Rectal smooth muscle tissue (tissue), 1 donor: ENCODE results near the gene KCNE4.

Source experiments
- H3K27ac ChIP-seq: one replicate; pipeline ENCODE4 v1.7.0; 2013; ENCODE audit warnings: low read depth, low read length, inconsistent platforms
- H3K27me3 ChIP-seq: one replicate; pipeline ENCODE4 v1.7.0; 2013; ENCODE audit warnings: low read length; ENCODE audit not compliant: control insufficient read depth, insufficient read depth
- H3K36me3 ChIP-seq: one replicate; pipeline ENCODE4 v1.7.0; 2013; ENCODE audit warnings: low read length; ENCODE audit not compliant: control insufficient read depth, insufficient read depth
- H3K4me1 ChIP-seq: one replicate; pipeline ENCODE4 v1.7.0; 2013; ENCODE audit warnings: low read length; ENCODE audit not compliant: control insufficient read depth, insufficient read depth
- H3K4me3 ChIP-seq: one replicate; pipeline ENCODE4 v1.7.0; 2013; ENCODE audit warnings: low read length
- H3K9ac ChIP-seq: one replicate; pipeline ENCODE4 v1.7.0; 2013; ENCODE audit warnings: low read length

The KCNE4 gene

GRCh38 chr2:223101340-223102039, 49.5 kb downstream of the KCNE4 start:
- no peak overlapping the region for H3K9ac ChIP-seq

GRCh38 chr2:223102040-223102400, 50.0 kb downstream of the KCNE4 start:
- no peak overlapping the region for H3K27ac ChIP-seq
- H3K36me3 ChIP-seq = no peaks in the 10 kb centered on the region
- no peaks in the 10 kb centered on the region for H3K27me3 ChIP-seq
- H3K9ac ChIP-seq = no peak overlapping the region
- H3K4me3 ChIP-seq = no peak overlapping the region
- H3K4me1 ChIP-seq = peaks cover 24% of the 10 kb centered on the region

More at GRCh38 chr2:223101340-223102039, 49.5 kb downstream of the KCNE4 start:
- Histone ChIP-seq H3K27ac (no peak overlapping the region), H3K27me3 (no peaks in the 10 kb centered on the region), H3K4me1 (peaks cover 24% of the 10 kb centered on the region), H3K4me3 (no peak overlapping the region), H3K36me3 (no peaks in the 10 kb centered on the region)

- Histone ChIP-seq H3K9ac (no peak overlapping the region), H3K27me3 (no peaks in the 10 kb centered on the region), H3K4me1 (peaks cover 24% of the 10 kb centered on the region), H3K4me3 (no peak overlapping the region), H3K36me3 (no peaks in the 10 kb centered on the region), H3K27ac (no peak overlapping the region)
Measured at GRCh38 chr2:223102450-223102849, 50.5 kb downstream of the KCNE4 start.

GRCh38 chr2:223104336-223105132, 52.5 kb downstream of the KCNE4 start:
- Histone ChIP-seq H3K36me3 (no peaks in the 10 kb centered on the region), H3K4me3 (no peak overlapping the region), H3K4me1 (peaks cover 22% of the 10 kb centered on the region), H3K9ac (no peak overlapping the region), H3K27me3 (no peaks in the 10 kb centered on the region), H3K27ac (no peak overlapping the region)
